HepG2 (cell line): ENCODE results near the gene RNFT2. TPM values are rescaled to one million over a fixed set of nuclear protein-coding genes. Genes with fewer than 3 reads are reported as not detected.

Experiments used
- ATAC-seq: fragments of 200-7000 bp; cut with Tn5 transposase; 3 replicates; pipeline ENCODE4 v1.9.1; 2020; ENCODE audit warnings: mild to moderate bottlenecking, moderate library complexity
- BruUV-seq: library from RNA; stranded (reverse); fragments of 400-500 nt; replicated peaks from 2 replicates; lab custom pipeline; 2021; lab: Mats Ljungman, UMichigan
- CTCF ChIA-PET: fragments of 300-600 bp; formaldehyde crosslinking; extraction: SDS; loops from one replicate; lab custom pipeline; 2021; ENCODE audit warnings: low total read pairs, inconsistent platforms, low intra/inter-chr PET ratio; lab: Yijun Ruan, JAX
- POLR2A ChIA-PET: fragments of 350-600 bp; sonication (Branson Sonifier 250); formaldehyde crosslinking; loops from one replicate; lab custom pipeline; 2020; ENCODE audit warnings: antibody characterized with exemption, inconsistent platforms; lab: Yijun Ruan, JAX
- DNase-seq: peaks from one replicate; pipeline ENCODE4 v3.0.0-alpha.2; 2015; ENCODE audit warnings: low spot score
- FAIRE-seq: peaks from 3 replicates; lab custom pipeline; 2011; peaks lifted over from hg19 to GRCh38; lab: Jason Lieb, UNC
- H2AFZ ChIP-seq: one replicate; pipeline ENCODE4 v1.6.1; 2011; ENCODE audit warnings: low read length, inconsistent platforms
- H3K27ac ChIP-seq: fragments of 300-600 bp; 3 replicates; pipeline ENCODE4 v1.8.0; 2011; ENCODE audit warnings: mixed run types, mild to moderate bottlenecking, mixed read lengths, low read length, inconsistent platforms; ENCODE audit not compliant: insufficient read depth; ENCODE audit errors: extremely low read length
- H3K27me3 ChIP-seq, 2 experiments: fragments of 200-600 bp in 1 of 2; 2 replicates in 1 of 2; 3 replicates in 1 of 2; pipeline versions ENCODE4 v1.6.0 to v1.8.0; 2011; ENCODE audit warnings: low read length in 2 of 2, mild to moderate bottlenecking in 2 of 2, moderate library complexity in 2 of 2, inconsistent platforms in 1 of 2; ENCODE audit not compliant: insufficient read depth in 2 of 2, control insufficient read depth in 1 of 2
- H3K36me3 ChIP-seq, 2 experiments: fragments of 200-600 bp in 1 of 2; replicated peaks in 1 of 2; 2 replicates in 1 of 2; 3 replicates in 1 of 2; pipeline versions ENCODE4 v1.5.1 to v1.8.0; 2011; ENCODE audit warnings: low read length in 2 of 2, inconsistent platforms in 1 of 2; ENCODE audit not compliant: insufficient read depth in 2 of 2, control insufficient read depth in 1 of 2
- H3K4me1 ChIP-seq: 2 replicates; pipeline ENCODE4 v1.5.1; 2012; ENCODE audit warnings: low read length, inconsistent platforms; ENCODE audit not compliant: insufficient read depth
- H3K4me2 ChIP-seq: 2 replicates; pipeline ENCODE4 v1.6.0; 2011; ENCODE audit warnings: low read depth, low read length, inconsistent platforms
- H3K4me3 ChIP-seq, 3 experiments: fragments of 200-600 bp in 1 of 3; sonication (generic), shearing (Covaris generic) in 1 of 3; replicated peaks in 1 of 3; 2 replicates each; pipeline ENCODE4 v1.5.1; 2011 to 2016; ENCODE audit warnings: low read length in 3 of 3, inconsistent platforms in 2 of 3, low read depth in 2 of 3, mild to moderate bottlenecking in 2 of 3, control low read depth in 1 of 3, mixed read lengths in 1 of 3; ENCODE audit not compliant: insufficient read depth in 1 of 3
- H3K79me2 ChIP-seq: one replicate; pipeline ENCODE4 v1.6.1; 2011; ENCODE audit warnings: low read length, inconsistent platforms; ENCODE audit not compliant: insufficient read depth
- H3K9ac ChIP-seq: 2 replicates; pipeline ENCODE4 v1.6.0; 2011; ENCODE audit warnings: mild to moderate bottlenecking, low read depth, low read length, inconsistent platforms; ENCODE audit not compliant: insufficient read depth
- H3K9me3 ChIP-seq: 2 replicates; pipeline ENCODE4 v1.5.1; 2012; ENCODE audit warnings: mild to moderate bottlenecking, low read length
- H4K20me1 ChIP-seq: 2 replicates; pipeline ENCODE4 v1.6.0; 2011; ENCODE audit warnings: inconsistent platforms, mild to moderate bottlenecking, low read length, moderate library complexity; ENCODE audit not compliant: insufficient read depth
- JUNB ChIP-seq: sonication (generic); formaldehyde crosslinking; IDR thresholded peaks from 2 replicates; pipeline ENCODE4 v1.8.0; 2022; ENCODE audit warnings: missing genetic modification reagents, mild to moderate bottlenecking, borderline replicate concordance
- KDM5A ChIP-seq: fragments of 200-600 bp; sonication (generic); IDR thresholded peaks from 2 replicates; pipeline ENCODE4 v1.7.0; 2018; ENCODE audit warnings: antibody characterized with exemption, mild to moderate bottlenecking, low read length, borderline replicate concordance
- NCOA1 ChIP-seq: sonication (generic); formaldehyde crosslinking; IDR thresholded peaks from 2 replicates; pipeline ENCODE4 v1.9.0; 2021; ENCODE audit warnings: missing genetic modification reagents
- NR2C2 ChIP-seq: sonication (generic); formaldehyde crosslinking; IDR thresholded peaks from 2 replicates; pipeline ENCODE4 v1.4.0; 2020; ENCODE audit warnings: missing genetic modification reagents, mild to moderate bottlenecking, moderate library complexity, borderline replicate concordance
- NR3C1 ChIP-seq: sonication (generic); formaldehyde crosslinking; IDR thresholded peaks from 2 replicates; pipeline ENCODE4 v1.4.0; 2020; ENCODE audit warnings: missing genetic modification reagents
- RBM39 ChIP-seq: fragments of 200-400 bp; formaldehyde crosslinking; IDR thresholded peaks from one replicate; pipeline ENCODE4 v1.6.1; 2018; ENCODE audit warnings: antibody characterized with exemption, mild to moderate bottlenecking, low read depth, low read length; ENCODE audit not compliant: poor library complexity, severe bottlenecking
- TCF12 ChIP-seq, 2 experiments: fragments of 450-650 bp in 1 of 2; sonication (generic) in 1 of 2; formaldehyde crosslinking in 1 of 2; IDR thresholded peaks; 2 replicates each; pipeline versions ENCODE4 v1.6.1 to v1.8.0; 2017 to 2022; ENCODE audit warnings: antibody characterized with exemption in 1 of 2, mild to moderate bottlenecking in 1 of 2, missing genetic modification reagents in 1 of 2, moderate library complexity in 1 of 2
- ZFP41 ChIP-seq: sonication (generic); formaldehyde crosslinking; IDR thresholded peaks from 2 replicates; pipeline ENCODE4 v1.4.0; 2020; ENCODE audit warnings: mild to moderate bottlenecking, missing genetic modification reagents, borderline replicate concordance
- ZNF101 ChIP-seq: sonication (generic); formaldehyde crosslinking; IDR thresholded peaks from 2 replicates; pipeline ENCODE4 v1.4.0; 2020; ENCODE audit warnings: mild to moderate bottlenecking, low read depth, missing genetic modification reagents, borderline replicate concordance
- ZNF180 ChIP-seq: sonication (generic); formaldehyde crosslinking; IDR thresholded peaks from 2 replicates; pipeline ENCODE4 v1.4.0; 2020; ENCODE audit warnings: low read depth, missing genetic modification reagents, borderline replicate concordance
- ZNF460 ChIP-seq: sonication (generic); formaldehyde crosslinking; IDR thresholded peaks from 2 replicates; pipeline ENCODE4 v1.5.1; 2020; ENCODE audit warnings: missing genetic modification reagents, mild to moderate bottlenecking, borderline replicate concordance
- ZNF577 ChIP-seq: sonication (generic); formaldehyde crosslinking; IDR thresholded peaks from 2 replicates; pipeline ENCODE4 v1.4.0; 2020; ENCODE audit warnings: mild to moderate bottlenecking, low read depth, missing genetic modification reagents, borderline replicate concordance
- ZNF670 ChIP-seq: sonication (generic); formaldehyde crosslinking; IDR thresholded peaks from 2 replicates; pipeline ENCODE4 v1.8.0; 2022; ENCODE audit warnings: mild to moderate bottlenecking, missing genetic modification reagents, borderline replicate concordance
- ZNF720 ChIP-seq: sonication (generic); formaldehyde crosslinking; IDR thresholded peaks from 2 replicates; pipeline ENCODE4 v1.4.0; 2020; ENCODE audit warnings: missing genetic modification reagents
- WGBS: methylation state at CpG from one replicate; pipeline ENCODE4 v1.1.6; 2017; ENCODE audit warnings: low lambda C conversion rate; 5-methylcytosine and 5-hydroxymethylcytosine counted together
- in situ Hi-C: cut with HindIII; loops from 2 replicates; pipeline ENCODE4 v1.10.0; 2017; ENCODE audit warnings: low pct_unique_long_range_greater_than_20kb; ENCODE audit not compliant: extremely low pct_ligation_motif_present
- intact Hi-C: fragments of 100-400 bp; cut with micrococcal nuclease; formaldehyde crosslinking; loops from one replicate; pipeline ENCODE4 v1.10.0; 2022; ENCODE audit not compliant: unreplicated experiment
- polyA plus RNA-seq, 8 experiments: library from polyadenylated mRNA; depleted of rRNA in 3 of 8; stranded (reverse) in 7 of 8; unstranded in 1 of 8; fragments of >200 nt; fragmentation: Illumina TruSeq in 4 of 8; extraction: Trizol in 4 of 8; gene quantifications; 2 replicates each; pipeline versions ENCODE4 v1.2.1 to v1.2.3, GENCODE V29; 2011 to 2016; ENCODE audit warnings: low read depth in 4 of 8, missing spikeins in 1 of 8, mixed read lengths in 1 of 8; ENCODE audit not compliant: insufficient read depth in 1 of 8
- total RNA-seq, 5 experiments: library from RNA; depleted of rRNA; stranded (reverse); fragments of >200 nt; fragmentation: Illumina TruSeq; extraction: Trizol; gene quantifications; 2 replicates each; pipeline ENCODE4 v1.2.3, GENCODE V29; 2016; ENCODE audit warnings: low read depth in 1 of 5
- TF ChIP-seq, protein P1 (sequence below): sonication (generic); formaldehyde crosslinking; conservative IDR thresholded peaks from 2 replicates; pipeline ENCODE4 v1.4.0; 2020; ENCODE audit warnings: missing genetic modification reagents
- TF ChIP-seq, protein P2 (sequence below): sonication (generic); formaldehyde crosslinking; IDR thresholded peaks from 2 replicates; pipeline ENCODE4 v1.5.1; 2020; ENCODE audit warnings: mild to moderate bottlenecking, missing genetic modification reagents, borderline replicate concordance
- TF ChIP-seq, protein P3 (sequence below): sonication (generic); formaldehyde crosslinking; IDR thresholded peaks from 2 replicates; pipeline ENCODE4 v1.5.0; 2020; ENCODE audit warnings: mild to moderate bottlenecking, missing genetic modification reagents, moderate library complexity

The RNFT2 gene
- total and polyA plus RNA-seq, 2 of the 13 experiments (the other 11 are each of a cell fraction or from before 2014, with no cell fraction given) = 3.3 to 8.3 TPM

DNA sequence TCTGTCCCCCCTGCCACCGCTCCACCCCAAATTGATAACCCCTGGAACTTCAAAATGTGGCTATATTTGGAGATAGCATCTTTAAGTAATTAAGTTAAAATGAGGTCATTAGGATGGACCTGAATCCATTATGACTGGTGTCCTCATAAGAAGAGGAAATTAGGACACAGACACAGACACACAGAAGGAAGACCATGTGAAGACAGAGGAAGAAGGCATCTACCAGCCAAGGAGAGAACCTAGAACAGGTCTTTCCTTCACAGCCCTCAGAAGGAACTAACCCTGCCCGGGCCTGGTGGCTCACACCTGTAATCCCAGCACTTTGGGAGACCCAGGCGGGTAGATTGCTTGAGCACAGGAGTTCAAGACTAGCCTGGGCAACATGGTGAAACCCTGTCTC lies 146.8 kb downstream of the RNFT2 start:
- Histone ChIP-seq H3K4me3 (no peak overlapping the region), H4K20me1 (no peaks in the 10 kb centered on the region), H3K36me3 (no peaks in the 10 kb centered on the region), H3K9me3 (no peaks in the 10 kb centered on the region), H3K27ac (no peak overlapping the region), H3K9ac (no peak overlapping the region), H3K27me3 (peaks cover 10 to 56% of the 10 kb centered on the region in 2 experiments), H2AFZ (no peak overlapping the region), H3K79me2 (no peaks in the 10 kb centered on the region), H3K4me1 (peaks cover 31% of the 10 kb centered on the region), H3K4me2 (no peak overlapping the region)
- in situ Hi-C loops = loop anchor here (5.0 kb wide), 1 partner anchor 183 kb away; no protein-coding TSS in a partner anchor
- intact Hi-C loops = no loop called here
- DNase-seq (no peak), ATAC-seq (no peak), FAIRE-seq (no peak)
- POLR2A ChIA-PET = no interaction called here
- WGBS = 2% methylated on average over 3 of the region's 3 CpGs
- no TSS peak for BruUV-seq
- CTCF ChIA-PET = no interaction called here
- TF ChIP-seq JUNB (no peak), ZNF460 (no peak), ZNF577 (no peak), KDM5A (no peak), NR2C2 (no peak), ZNF101 (CRISPR knock-in tag) (no peak), ZNF670 (CRISPR knock-in tag) (no peak), TCF12 (IDR thresholded peaks at IDR 0.05) (no peak), TCF12 (CRISPR knock-in tag; IDR thresholded peaks at IDR 0.05) (no peak), NR3C1 (CRISPR knock-in tag) (no peak), NCOA1 (no peak), ZNF720 (no peak), ZFP41 (no peak), ZNF180 (CRISPR knock-in tag) (no peak), RBM39 (no peak)
- TF ChIP-seq, protein P1, sequence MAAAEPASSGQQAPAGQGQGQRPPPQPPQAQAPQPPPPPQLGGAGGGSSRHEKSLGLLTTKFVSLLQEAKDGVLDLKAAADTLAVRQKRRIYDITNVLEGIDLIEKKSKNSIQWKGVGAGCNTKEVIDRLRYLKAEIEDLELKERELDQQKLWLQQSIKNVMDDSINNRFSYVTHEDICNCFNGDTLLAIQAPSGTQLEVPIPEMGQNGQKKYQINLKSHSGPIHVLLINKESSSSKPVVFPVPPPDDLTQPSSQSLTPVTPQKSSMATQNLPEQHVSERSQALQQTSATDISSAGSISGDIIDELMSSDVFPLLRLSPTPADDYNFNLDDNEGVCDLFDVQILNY (CRISPR knock-in tag) = no peak
- TF ChIP-seq, protein P2, sequence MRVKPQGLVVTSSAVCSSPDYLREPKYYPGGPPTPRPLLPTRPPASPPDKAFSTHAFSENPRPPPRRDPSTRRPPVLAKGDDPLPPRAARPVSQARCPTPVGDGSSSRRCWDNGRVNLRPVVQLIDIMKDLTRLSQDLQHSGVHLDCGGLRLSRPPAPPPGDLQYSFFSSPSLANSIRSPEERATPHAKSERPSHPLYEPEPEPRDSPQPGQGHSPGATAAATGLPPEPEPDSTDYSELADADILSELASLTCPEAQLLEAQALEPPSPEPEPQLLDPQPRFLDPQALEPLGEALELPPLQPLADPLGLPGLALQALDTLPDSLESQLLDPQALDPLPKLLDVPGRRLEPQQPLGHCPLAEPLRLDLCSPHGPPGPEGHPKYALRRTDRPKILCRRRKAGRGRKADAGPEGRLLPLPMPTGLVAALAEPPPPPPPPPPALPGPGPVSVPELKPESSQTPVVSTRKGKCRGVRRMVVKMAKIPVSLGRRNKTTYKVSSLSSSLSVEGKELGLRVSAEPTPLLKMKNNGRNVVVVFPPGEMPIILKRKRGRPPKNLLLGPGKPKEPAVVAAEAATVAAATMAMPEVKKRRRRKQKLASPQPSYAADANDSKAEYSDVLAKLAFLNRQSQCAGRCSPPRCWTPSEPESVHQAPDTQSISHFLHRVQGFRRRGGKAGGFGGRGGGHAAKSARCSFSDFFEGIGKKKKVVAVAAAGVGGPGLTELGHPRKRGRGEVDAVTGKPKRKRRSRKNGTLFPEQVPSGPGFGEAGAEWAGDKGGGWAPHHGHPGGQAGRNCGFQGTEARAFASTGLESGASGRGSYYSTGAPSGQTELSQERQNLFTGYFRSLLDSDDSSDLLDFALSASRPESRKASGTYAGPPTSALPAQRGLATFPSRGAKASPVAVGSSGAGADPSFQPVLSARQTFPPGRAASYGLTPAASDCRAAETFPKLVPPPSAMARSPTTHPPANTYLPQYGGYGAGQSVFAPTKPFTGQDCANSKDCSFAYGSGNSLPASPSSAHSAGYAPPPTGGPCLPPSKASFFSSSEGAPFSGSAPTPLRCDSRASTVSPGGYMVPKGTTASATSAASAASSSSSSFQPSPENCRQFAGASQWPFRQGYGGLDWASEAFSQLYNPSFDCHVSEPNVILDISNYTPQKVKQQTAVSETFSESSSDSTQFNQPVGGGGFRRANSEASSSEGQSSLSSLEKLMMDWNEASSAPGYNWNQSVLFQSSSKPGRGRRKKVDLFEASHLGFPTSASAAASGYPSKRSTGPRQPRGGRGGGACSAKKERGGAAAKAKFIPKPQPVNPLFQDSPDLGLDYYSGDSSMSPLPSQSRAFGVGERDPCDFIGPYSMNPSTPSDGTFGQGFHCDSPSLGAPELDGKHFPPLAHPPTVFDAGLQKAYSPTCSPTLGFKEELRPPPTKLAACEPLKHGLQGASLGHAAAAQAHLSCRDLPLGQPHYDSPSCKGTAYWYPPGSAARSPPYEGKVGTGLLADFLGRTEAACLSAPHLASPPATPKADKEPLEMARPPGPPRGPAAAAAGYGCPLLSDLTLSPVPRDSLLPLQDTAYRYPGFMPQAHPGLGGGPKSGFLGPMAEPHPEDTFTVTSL (CRISPR knock-in tag) = no peak
- TF ChIP-seq, protein P3, sequence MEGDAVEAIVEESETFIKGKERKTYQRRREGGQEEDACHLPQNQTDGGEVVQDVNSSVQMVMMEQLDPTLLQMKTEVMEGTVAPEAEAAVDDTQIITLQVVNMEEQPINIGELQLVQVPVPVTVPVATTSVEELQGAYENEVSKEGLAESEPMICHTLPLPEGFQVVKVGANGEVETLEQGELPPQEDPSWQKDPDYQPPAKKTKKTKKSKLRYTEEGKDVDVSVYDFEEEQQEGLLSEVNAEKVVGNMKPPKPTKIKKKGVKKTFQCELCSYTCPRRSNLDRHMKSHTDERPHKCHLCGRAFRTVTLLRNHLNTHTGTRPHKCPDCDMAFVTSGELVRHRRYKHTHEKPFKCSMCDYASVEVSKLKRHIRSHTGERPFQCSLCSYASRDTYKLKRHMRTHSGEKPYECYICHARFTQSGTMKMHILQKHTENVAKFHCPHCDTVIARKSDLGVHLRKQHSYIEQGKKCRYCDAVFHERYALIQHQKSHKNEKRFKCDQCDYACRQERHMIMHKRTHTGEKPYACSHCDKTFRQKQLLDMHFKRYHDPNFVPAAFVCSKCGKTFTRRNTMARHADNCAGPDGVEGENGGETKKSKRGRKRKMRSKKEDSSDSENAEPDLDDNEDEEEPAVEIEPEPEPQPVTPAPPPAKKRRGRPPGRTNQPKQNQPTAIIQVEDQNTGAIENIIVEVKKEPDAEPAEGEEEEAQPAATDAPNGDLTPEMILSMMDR (CRISPR knock-in tag) = no peak
